Stimulated activated CD8-positive, alpha-beta memory T cell treated with anti-CD3 and anti-CD28 coated beads, Interleukin-7, amount 100 ng/mL, for 4 hours (primary cell): ENCODE results near the gene GATA3.

Source experiments
- DNase-seq, 2 donors: peaks; one replicate each; pipeline ENCODE4 v3.0.0-alpha.2; 2020; ENCODE audit warnings: low read depth in 2 of 2

GATA3 gene

GRCh38 chr10:8064436-8064835 is 9.9 kb downstream of the GATA3 start:
- DNase-seq = no peak

GRCh38 chr10:8065651-8066050 is 11.2 kb downstream of the GATA3 start:
- no peak for DNase-seq

- no peak for DNase-seq
Observed at GRCh38 chr10:8066124-8066523, 11.6 kb downstream of the GATA3 start.

- no peak for DNase-seq
Observed at GRCh38 chr10:8066797-8067196, 12.3 kb downstream of the GATA3 start.

GRCh38 chr10:8069108-8069507 is 14.6 kb downstream of the GATA3 start:
- DNase-seq = no peak

- DNase-seq = no peak
Observed at GRCh38 chr10:8069627-8070026, 15.1 kb downstream of the GATA3 start.

GRCh38 chr10:8070440-8070839 is 16.0 kb downstream of the GATA3 start:
- DNase-seq = no peak

- DNase-seq = no peak
Observed at GRCh38 chr10:8071006-8071405, 16.5 kb downstream of the GATA3 start.

- no peak for DNase-seq
Observed at GRCh38 chr10:8071666-8072065, 17.2 kb downstream of the GATA3 start.

- DNase-seq = no peak
Observed at GRCh38 chr10:8072211-8072610, 17.7 kb downstream of the GATA3 start.

- DNase-seq = no peak
Observed at GRCh38 chr10:8073691-8074416, 19.4 kb downstream of the GATA3 start.

- DNase-seq = no peak
Observed at GRCh38 chr10:8074881-8075280, 20.4 kb downstream of the GATA3 start.

GRCh38 chr10:8075282-8076260 is 21.1 kb downstream of the GATA3 start:
- DNase-seq = no peak

GRCh38 chr10:8076933-8077332 is 22.4 kb downstream of the GATA3 start:
- DNase-seq = no peak

- no peak for DNase-seq
Observed at GRCh38 chr10:8078027-8078426, 23.5 kb downstream of the GATA3 start.

- DNase-seq = no peak
Observed at GRCh38 chr10:8079126-8079525, 24.6 kb downstream of the GATA3 start.

- DNase-seq = no peak
Observed at GRCh38 chr10:8084799-8085198, 30.3 kb downstream of the GATA3 start.

- DNase-seq = no peak
Observed at GRCh38 chr10:8085251-8085650, 30.8 kb downstream of the GATA3 start.

GRCh38 chr10:8086315-8086714 is 31.8 kb downstream of the GATA3 start:
- DNase-seq = no peak

- DNase-seq = peak; percentile 15 to 30
Observed at GRCh38 chr10:8088504-8088903, 34.0 kb downstream of the GATA3 start.

GRCh38 chr10:8092428-8092827 is 37.9 kb downstream of the GATA3 start:
- no peak for DNase-seq

- no peak for DNase-seq
Observed at GRCh38 chr10:8095959-8096358, 41.5 kb downstream of the GATA3 start.

- no peak for DNase-seq
Observed at GRCh38 chr10:8096931-8097330, 42.4 kb downstream of the GATA3 start.
